GM19468 (cell line): Measurements from ENCODE around the gene TTN.

ENCODE experiments used
- ATAC-seq: cut with Tn5 transposase; IDR thresholded peaks from one replicate; pipeline ENCODE4 v1.9.1; 2021; ENCODE audit warnings: mild to moderate bottlenecking, moderate library complexity, moderate number of reproducible peaks; ENCODE audit not compliant: unreplicated experiment; ENCODE audit errors: extremely low read depth

TTN gene

GRCh38 chr2:178756843-178757242 is 50.4 kb downstream of the TTN start:
- ATAC-seq, result no peak

- no peak for ATAC-seq
Measured at GRCh38 chr2:178756343-178756742, 50.9 kb downstream of the TTN start.

DNA sequence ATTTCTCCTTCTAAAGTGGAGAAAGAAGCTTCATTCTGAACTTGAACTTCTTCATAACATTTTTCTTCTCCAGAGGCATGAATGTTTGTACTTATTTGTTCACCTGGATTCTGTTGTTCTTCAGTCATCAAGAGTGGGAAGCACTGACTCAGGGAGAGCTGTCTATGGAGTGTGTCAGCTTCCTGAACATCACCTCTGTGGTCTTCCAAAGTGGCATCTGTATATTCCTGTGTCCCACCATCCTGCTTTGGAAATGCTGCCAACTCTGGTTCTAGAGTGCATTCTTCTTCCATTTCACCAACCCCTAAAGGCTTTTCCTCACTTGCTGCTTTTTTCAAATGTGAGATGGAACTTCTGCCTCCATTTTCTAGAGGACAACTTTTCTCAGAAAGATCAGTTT is 59.5 kb downstream of the TTN start:
- no peak for ATAC-seq

DNA sequence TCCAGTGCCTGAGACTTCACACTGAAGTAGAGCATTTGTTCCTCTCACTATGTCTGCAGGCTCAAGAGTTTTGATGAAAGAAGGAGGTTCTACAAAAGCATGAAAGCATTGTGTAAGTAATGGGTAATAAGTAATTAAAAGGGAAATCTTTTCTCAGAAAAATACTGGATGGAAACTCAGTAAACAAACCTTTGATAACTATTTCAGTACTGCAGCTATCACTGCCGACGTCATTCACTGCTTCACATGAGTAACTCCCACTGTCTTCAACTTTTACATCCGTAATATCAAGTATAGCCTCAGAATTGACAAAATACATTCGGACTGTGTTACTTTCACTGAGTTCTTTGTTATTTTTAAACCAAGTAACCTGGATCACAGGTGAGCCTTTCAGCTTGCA is 72.7 kb downstream of the TTN start:
- ATAC-seq, result no peak

DNA sequence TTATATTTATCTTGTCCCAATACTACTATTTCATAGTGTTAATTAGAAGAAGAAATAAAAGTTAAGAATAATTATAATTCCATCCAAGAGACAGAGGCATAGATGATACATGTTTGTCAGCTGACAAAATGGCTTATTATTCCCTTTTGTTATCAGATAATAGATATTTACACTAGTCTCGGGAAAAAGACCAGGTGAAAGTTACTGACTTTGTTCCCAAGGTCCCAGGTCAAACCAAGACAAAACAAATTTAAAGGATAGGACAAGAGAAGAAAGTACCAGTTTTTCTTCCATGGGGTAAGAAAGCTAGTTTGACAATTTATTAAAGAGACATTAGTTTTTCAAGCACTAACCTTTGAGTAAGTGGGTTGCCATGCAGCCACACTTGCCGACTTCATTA is 73.2 kb downstream of the TTN start:
- no peak for ATAC-seq

GRCh38 chr2:178732913-178733312 is 74.3 kb downstream of the TTN start:
- ATAC-seq, result no peak

DNA sequence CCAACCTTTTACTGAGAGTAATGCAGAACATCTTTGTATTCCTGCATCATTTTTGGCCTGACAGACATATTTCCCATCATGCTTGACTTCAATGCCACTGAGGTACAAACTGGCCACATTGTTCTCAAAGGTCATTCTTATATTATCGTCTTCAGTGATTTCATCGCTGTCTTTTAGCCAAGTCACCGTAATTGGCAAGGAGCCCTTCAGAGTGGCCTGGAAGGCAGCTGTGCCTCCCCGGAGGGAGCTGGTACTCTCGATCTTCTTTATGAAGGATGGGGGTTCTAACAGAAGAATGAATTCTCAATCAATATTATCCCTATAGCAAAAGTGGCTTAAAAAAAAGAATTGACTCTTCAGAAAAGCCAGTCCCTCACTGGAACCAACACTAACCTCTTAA is 75.9 kb downstream of the TTN start:
- no peak for ATAC-seq

GRCh38 chr2:178730049-178730448 is 77.2 kb downstream of the TTN start:
- ATAC-seq, result no peak

DNA sequence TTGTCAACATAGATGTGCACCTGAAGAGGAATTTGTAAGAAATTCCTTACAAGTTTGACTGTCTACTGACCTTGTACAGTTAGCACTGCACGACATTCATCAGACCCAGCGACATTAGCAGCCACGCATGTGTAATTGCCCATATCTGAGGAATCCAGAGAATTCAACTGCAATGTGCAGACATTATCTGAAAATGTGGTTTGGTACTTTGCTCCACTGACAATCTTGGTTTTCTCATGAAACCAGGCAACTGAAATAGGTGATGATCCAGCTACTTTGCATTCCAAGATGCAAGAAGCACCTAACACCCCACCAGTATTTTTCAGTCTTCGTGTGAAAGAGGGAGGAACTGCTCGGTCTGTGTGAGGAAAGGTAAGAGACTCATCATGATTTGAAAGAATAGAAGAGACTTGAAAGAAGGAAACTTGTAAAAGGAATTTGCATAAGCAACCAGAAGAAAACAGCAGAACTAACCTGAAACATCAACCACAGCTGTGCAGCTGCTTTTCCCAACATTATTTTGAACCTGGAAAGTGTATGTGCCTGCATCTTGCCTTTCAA is 83.4 kb downstream of the TTN start:
- no peak for ATAC-seq

GRCh38 chr2:178722296-178722695 is 84.9 kb downstream of the TTN start:
- no peak for ATAC-seq

- ATAC-seq, result no peak
Measured at GRCh38 chr2:178718988-178719387, 88.2 kb downstream of the TTN start.

- ATAC-seq, result no peak
Measured at GRCh38 chr2:178718283-178718682, 88.9 kb downstream of the TTN start.

GRCh38 chr2:178716394-178716793 is 90.8 kb downstream of the TTN start:
- no peak for ATAC-seq

GRCh38 chr2:178715366-178715765 is 91.9 kb downstream of the TTN start:
- ATAC-seq, result no peak

- ATAC-seq, result no peak
Measured at GRCh38 chr2:178707476-178707875, 99.7 kb downstream of the TTN start.

DNA sequence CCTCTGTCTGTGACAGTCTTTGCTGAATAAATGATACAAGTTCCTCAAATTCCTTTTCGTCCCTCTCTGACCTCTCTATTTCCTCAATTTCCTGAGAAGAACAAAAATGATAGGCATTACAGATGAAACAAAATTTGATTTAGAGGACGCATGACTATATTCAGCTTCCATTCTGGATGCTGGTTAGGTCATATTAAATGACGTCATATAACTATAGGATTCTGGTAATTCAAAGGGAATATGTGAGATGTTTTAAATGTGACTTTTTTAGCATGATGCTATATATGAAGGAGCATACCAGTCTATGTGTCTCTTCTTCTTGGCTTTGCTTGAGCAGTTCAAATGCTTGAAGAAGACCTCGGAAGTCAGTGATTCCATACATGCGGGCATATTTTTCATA is 102.3 kb downstream of the TTN start:
- ATAC-seq, result no peak

DNA sequence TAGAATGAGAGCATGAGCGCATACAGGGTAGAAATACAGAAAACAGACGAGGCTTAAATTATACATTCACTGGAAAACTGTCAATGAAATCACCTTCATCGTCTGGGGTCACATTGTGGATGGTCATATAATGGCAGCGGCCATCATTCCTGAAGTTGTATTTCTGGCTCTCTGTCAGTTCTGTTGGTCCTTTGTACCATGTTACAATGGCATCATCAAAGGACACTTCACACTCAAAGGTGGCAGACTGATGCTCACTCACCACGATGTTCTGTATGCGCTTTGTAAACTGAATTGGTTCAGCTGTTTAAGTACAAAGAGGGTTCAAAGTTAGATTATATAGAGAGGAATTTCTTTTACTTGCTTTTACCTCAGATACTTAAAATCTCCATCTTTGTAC is 104.9 kb downstream of the TTN start:
- ATAC-seq, result no peak

DNA sequence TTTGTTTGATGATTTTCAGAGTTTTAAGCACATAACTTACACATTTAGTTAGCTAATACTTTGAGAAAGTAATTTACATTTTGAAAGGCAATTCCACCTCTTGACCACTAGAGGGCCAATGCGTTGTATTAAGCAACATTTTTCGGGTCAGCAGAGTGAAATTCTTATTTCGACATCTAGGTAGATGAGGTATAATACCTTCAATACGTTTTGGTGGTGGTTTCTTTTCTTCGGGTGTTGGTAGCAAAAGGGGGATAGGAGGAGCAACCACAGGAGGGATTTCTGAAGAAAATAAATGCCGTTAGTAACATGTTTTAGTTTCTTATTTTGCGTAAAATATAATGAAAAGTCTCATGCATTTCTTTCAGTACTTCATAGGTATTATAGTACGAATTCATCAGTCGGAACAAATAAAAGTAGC is 106.3 kb downstream of the TTN start:
- ATAC-seq, result no peak

- no peak for ATAC-seq
Measured at GRCh38 chr2:178700136-178700535, 107.1 kb downstream of the TTN start.

- no peak for ATAC-seq
Measured at GRCh38 chr2:178692845-178693244, 114.4 kb downstream of the TTN start.

- ATAC-seq, result no peak
Measured at GRCh38 chr2:178689808-178690207, 117.4 kb downstream of the TTN start.

GRCh38 chr2:178683877-178684276 is 123.3 kb downstream of the TTN start:
- ATAC-seq, result no peak

- ATAC-seq, result no peak
Measured at GRCh38 chr2:178681081-178681480, 126.1 kb downstream of the TTN start.
